GM20000 (cell line): ENCODE data around the gene PIR.

Experiments used
- DNase-seq: peaks from one replicate; pipeline ENCODE4 v3.0.0; 2012; ENCODE audit warnings: low spot score
- CTCF ChIP-seq: IDR thresholded peaks from 2 replicates; pipeline ENCODE4 v1.5.1; 2012; ENCODE audit warnings: mild to moderate bottlenecking, control low read depth; ENCODE audit errors: extremely low read depth, missing control alignments

The PIR gene

GRCh38 chrX:15358533-15358932, 134.6 kb downstream of the PIR start:
- no peak for TF ChIP-seq CTCF
- no peak for DNase-seq

- TF ChIP-seq CTCF: no peak
- no peak for DNase-seq
Measured at GRCh38 chrX:15356444-15356843, 136.7 kb downstream of the PIR start.

GRCh38 chrX:15350329-15350996, 142.7 kb downstream of the PIR start:
- no peak for DNase-seq
- no peak for TF ChIP-seq CTCF

- peak; percentile 21 for DNase-seq
- no peak for TF ChIP-seq CTCF
Measured at GRCh38 chrX:15349046-15349445, 144.1 kb downstream of the PIR start.

- no peak for TF ChIP-seq CTCF
- DNase-seq: no peak
Measured at GRCh38 chrX:15345976-15346375, 147.2 kb downstream of the PIR start.

GRCh38 chrX:15344106-15344505, 149.0 kb downstream of the PIR start:
- DNase-seq: no peak
- no peak for TF ChIP-seq CTCF

- TF ChIP-seq CTCF: no peak
Measured at GRCh38 chrX:15343075-15343476, 150.1 kb downstream of the PIR start.

More at GRCh38 chrX:15343075-15343476, 150.1 kb downstream of the PIR start:
- DNase-seq: no peak
